IgD-negative memory B cell (primary cell): ENCODE results near the gene MACROD2. TPM values are rescaled to one million over a fixed set of nuclear protein-coding genes. Genes with fewer than 3 reads are reported as not detected.

Source experiments
- H3K27ac Mint-ChIP-seq, 3 donors: one replicate each; pipeline ENCODE4 v1.8.0; 2020 to 2022; ENCODE audit warnings: mild to moderate bottlenecking in 3 of 3, mixed read lengths in 3 of 3, moderate library complexity in 1 of 3
- H3K27me3 Mint-ChIP-seq: one replicate; pipeline ENCODE4 v1.8.0; 2021; ENCODE audit warnings: mixed read lengths
- H3K36me3 Mint-ChIP-seq: one replicate; pipeline ENCODE4 v1.8.0; 2020; ENCODE audit warnings: mild to moderate bottlenecking, mixed read lengths
- H3K4me1 Mint-ChIP-seq, 3 donors: one replicate each; pipeline ENCODE4 v1.8.0; 2020 to 2022; ENCODE audit warnings: mixed read lengths in 3 of 3, mild to moderate bottlenecking in 1 of 3
- H3K4me3 Mint-ChIP-seq, 4 donors: one replicate each; pipeline ENCODE4 v1.8.0; 2020 to 2022; ENCODE audit warnings: mild to moderate bottlenecking in 4 of 4, mixed read lengths in 4 of 4, moderate library complexity in 3 of 4
- H3K9me3 Mint-ChIP-seq, 3 donors: one replicate each; pipeline ENCODE4 v1.8.0; 2020 to 2021; ENCODE audit warnings: mixed read lengths in 3 of 3, mild to moderate bottlenecking in 1 of 3
- polyA plus RNA-seq: library from polyadenylated mRNA; unstranded; fragments of 300-500 nt; fragmentation: Illumina TruSeq; gene quantifications from one replicate; pipeline ENCODE4 v1.2.3, GENCODE V29; 2021

The MACROD2 gene
- polyA plus RNA-seq, 1 donor from 2014 or later, result 1.3 TPM

GRCh38 chr20:14521016-14521415 is 525.7 kb downstream of the MACROD2 start:
- Mint-ChIP-seq H3K27ac (no peak overlapping the region), H3K36me3 (peaks cover 4% of the 10 kb centered on the region), H3K4me3 (no peak overlapping the region), H3K9me3 (no peaks in the 10 kb centered on the region), H3K27me3 (no peaks in the 10 kb centered on the region), H3K4me1 (no peaks in the 10 kb centered on the region)

GRCh38 chr20:14521436-14521835 is 526.1 kb downstream of the MACROD2 start:
- Mint-ChIP-seq H3K27ac (no peak overlapping the region), H3K4me1 (no peaks in the 10 kb centered on the region), H3K9me3 (no peaks in the 10 kb centered on the region), H3K36me3 (peaks cover 4% of the 10 kb centered on the region), H3K4me3 (no peak overlapping the region), H3K27me3 (no peaks in the 10 kb centered on the region)

- H3K4me1 Mint-ChIP-seq, result no peaks in the 10 kb centered on the region
- no peaks in the 10 kb centered on the region for H3K9me3 Mint-ChIP-seq
- peaks cover 3% of the 10 kb centered on the region for H3K36me3 Mint-ChIP-seq
- H3K27ac Mint-ChIP-seq, result no peak overlapping the region
- H3K27me3 Mint-ChIP-seq, result peaks cover 1% of the 10 kb centered on the region
- H3K4me3 Mint-ChIP-seq, result no peak overlapping the region
These were observed 527.3 kb downstream of the MACROD2 start for GRCh38 chr20:14522595-14522994.

GRCh38 chr20:14523090-14523489 is 527.8 kb downstream of the MACROD2 start:
- Mint-ChIP-seq H3K36me3 (peaks cover 3% of the 10 kb centered on the region), H3K27ac (no peak overlapping the region), H3K27me3 (peaks cover 1% of the 10 kb centered on the region), H3K4me3 (no peak overlapping the region), H3K4me1 (no peaks in the 10 kb centered on the region), H3K9me3 (no peaks in the 10 kb centered on the region)

- no peak overlapping the region for H3K4me3 Mint-ChIP-seq
- H3K4me1 Mint-ChIP-seq, result no peaks in the 10 kb centered on the region
- peaks cover 3% of the 10 kb centered on the region for H3K36me3 Mint-ChIP-seq
- peaks cover 1% of the 10 kb centered on the region for H3K27me3 Mint-ChIP-seq
- H3K9me3 Mint-ChIP-seq, result no peaks in the 10 kb centered on the region
- H3K27ac Mint-ChIP-seq, result no peak overlapping the region
These were observed 530.1 kb downstream of the MACROD2 start for GRCh38 chr20:14525426-14525825.

GRCh38 chr20:14526891-14527290 is 531.6 kb downstream of the MACROD2 start:
- H3K36me3 Mint-ChIP-seq, result peaks cover 2% of the 10 kb centered on the region
- H3K4me1 Mint-ChIP-seq, result no peaks in the 10 kb centered on the region
- H3K27me3 Mint-ChIP-seq, result peaks cover 1% of the 10 kb centered on the region
- no peak overlapping the region for H3K27ac Mint-ChIP-seq
- no peaks in the 10 kb centered on the region for H3K9me3 Mint-ChIP-seq
- no peak overlapping the region for H3K4me3 Mint-ChIP-seq

GRCh38 chr20:14531786-14532185 is 536.5 kb downstream of the MACROD2 start:
- no peaks in the 10 kb centered on the region for H3K9me3 Mint-ChIP-seq
- H3K27ac Mint-ChIP-seq, result no peak overlapping the region
- H3K4me1 Mint-ChIP-seq, result no peaks in the 10 kb centered on the region
- H3K4me3 Mint-ChIP-seq, result no peak overlapping the region
- peaks cover 1% of the 10 kb centered on the region for H3K27me3 Mint-ChIP-seq
- H3K36me3 Mint-ChIP-seq, result no peaks in the 10 kb centered on the region

GRCh38 chr20:14536738-14537137 is 541.4 kb downstream of the MACROD2 start:
- peaks cover 0 to 2% (median 0%) of the 10 kb centered on the region in 3 donors for H3K9me3 Mint-ChIP-seq
- peaks cover 2% of the 10 kb centered on the region for H3K36me3 Mint-ChIP-seq
- no peaks in the 10 kb centered on the region for H3K27me3 Mint-ChIP-seq
- H3K4me1 Mint-ChIP-seq, result no peaks in the 10 kb centered on the region
- H3K27ac Mint-ChIP-seq, result no peak overlapping the region
- no peak overlapping the region for H3K4me3 Mint-ChIP-seq

GRCh38 chr20:14538433-14538832 is 543.1 kb downstream of the MACROD2 start:
- no peaks in the 10 kb centered on the region for H3K27me3 Mint-ChIP-seq
- H3K27ac Mint-ChIP-seq, result no peak overlapping the region
- H3K36me3 Mint-ChIP-seq, result peaks cover 2% of the 10 kb centered on the region
- H3K9me3 Mint-ChIP-seq, result peaks cover 0 to 2% (median 0%) of the 10 kb centered on the region in 3 donors
- no peak overlapping the region for H3K4me3 Mint-ChIP-seq
- no peaks in the 10 kb centered on the region for H3K4me1 Mint-ChIP-seq

- H3K9me3 Mint-ChIP-seq, result no peaks in the 10 kb centered on the region
- no peak overlapping the region for H3K27ac Mint-ChIP-seq
- peaks cover 2% of the 10 kb centered on the region for H3K36me3 Mint-ChIP-seq
- H3K27me3 Mint-ChIP-seq, result no peaks in the 10 kb centered on the region
- H3K4me1 Mint-ChIP-seq, result no peaks in the 10 kb centered on the region
- no peak overlapping the region for H3K4me3 Mint-ChIP-seq
These were observed 547.7 kb downstream of the MACROD2 start for GRCh38 chr20:14543040-14543439.

- Mint-ChIP-seq H3K36me3 (peaks cover 2% of the 10 kb centered on the region), H3K27me3 (no peaks in the 10 kb centered on the region), H3K4me3 (no peak overlapping the region), H3K27ac (no peak overlapping the region), H3K9me3 (peaks cover 0 to 3% (median 0%) of the 10 kb centered on the region in 3 donors), H3K4me1 (no peaks in the 10 kb centered on the region)
These were observed 549.4 kb downstream of the MACROD2 start for GRCh38 chr20:14544688-14545087.

- no peak overlapping the region for H3K4me3 Mint-ChIP-seq
- H3K4me1 Mint-ChIP-seq, result no peaks in the 10 kb centered on the region
- H3K9me3 Mint-ChIP-seq, result peaks cover 0 to 4% (median 0%) of the 10 kb centered on the region in 3 donors
- peaks cover 1% of the 10 kb centered on the region for H3K36me3 Mint-ChIP-seq
- H3K27ac Mint-ChIP-seq, result no peak overlapping the region
- no peaks in the 10 kb centered on the region for H3K27me3 Mint-ChIP-seq
These were observed 555.3 kb downstream of the MACROD2 start for GRCh38 chr20:14550655-14551054.

- H3K9me3 Mint-ChIP-seq, result peaks cover 0 to 3% (median 0%) of the 10 kb centered on the region in 3 donors
- H3K4me1 Mint-ChIP-seq, result no peaks in the 10 kb centered on the region
- peaks cover 1% of the 10 kb centered on the region for H3K36me3 Mint-ChIP-seq
- H3K4me3 Mint-ChIP-seq, result no peak overlapping the region
- no peak overlapping the region for H3K27ac Mint-ChIP-seq
- H3K27me3 Mint-ChIP-seq, result no peaks in the 10 kb centered on the region
These were observed 558.6 kb downstream of the MACROD2 start for GRCh38 chr20:14553774-14554534.

- Mint-ChIP-seq H3K36me3 (peaks cover 1% of the 10 kb centered on the region), H3K9me3 (no peaks in the 10 kb centered on the region), H3K27me3 (no peaks in the 10 kb centered on the region), H3K4me3 (no peak overlapping the region), H3K27ac (no peak overlapping the region), H3K4me1 (no peaks in the 10 kb centered on the region)
These were observed 560.4 kb downstream of the MACROD2 start for GRCh38 chr20:14555676-14556075.

- peaks cover 1% of the 10 kb centered on the region for H3K36me3 Mint-ChIP-seq
- H3K27me3 Mint-ChIP-seq, result no peaks in the 10 kb centered on the region
These were observed 560.9 kb downstream of the MACROD2 start for GRCh38 chr20:14556206-14556605.

GRCh38 chr20:14559612-14560011 is 564.3 kb downstream of the MACROD2 start:
- Mint-ChIP-seq H3K27ac (no peak overlapping the region), H3K27me3 (no peaks in the 10 kb centered on the region), H3K4me3 (no peak overlapping the region), H3K9me3 (peaks cover 0 to 7% (median 3%) of the 10 kb centered on the region in 3 donors), H3K4me1 (no peaks in the 10 kb centered on the region), H3K36me3 (no peaks in the 10 kb centered on the region)

More at GRCh38 chr20:14556206-14556605, 560.9 kb downstream of the MACROD2 start:
- H3K4me3 Mint-ChIP-seq, result no peak overlapping the region
- no peaks in the 10 kb centered on the region for H3K9me3 Mint-ChIP-seq
- no peaks in the 10 kb centered on the region for H3K4me1 Mint-ChIP-seq
- no peak overlapping the region for H3K27ac Mint-ChIP-seq
